HepG2 (cell line): ENCODE results near the gene PRKCE. TPM values are rescaled to one million over a fixed set of nuclear protein-coding genes. Genes with fewer than 3 reads are reported as not detected.

Source experiments
- ATAC-seq: fragments of 200-7000 bp; cut with Tn5 transposase; 3 replicates; pipeline ENCODE4 v1.9.1; 2020; ENCODE audit warnings: mild to moderate bottlenecking, moderate library complexity
- BruUV-seq: library from RNA; stranded (reverse); fragments of 400-500 nt; replicated peaks from 2 replicates; lab custom pipeline; 2021; lab: Mats Ljungman, UMichigan
- CTCF ChIA-PET: fragments of 300-600 bp; formaldehyde crosslinking; extraction: SDS; loops from one replicate; lab custom pipeline; 2021; ENCODE audit warnings: low total read pairs, inconsistent platforms, low intra/inter-chr PET ratio; lab: Yijun Ruan, JAX
- POLR2A ChIA-PET: fragments of 350-600 bp; sonication (Branson Sonifier 250); formaldehyde crosslinking; loops from one replicate; lab custom pipeline; 2020; ENCODE audit warnings: antibody characterized with exemption, inconsistent platforms; lab: Yijun Ruan, JAX
- DNase-seq: peaks from one replicate; pipeline ENCODE4 v3.0.0-alpha.2; 2015; ENCODE audit warnings: low spot score
- FAIRE-seq: peaks from 3 replicates; lab custom pipeline; 2011; peaks lifted over from hg19 to GRCh38; lab: Jason Lieb, UNC
- H2AFZ ChIP-seq: one replicate; pipeline ENCODE4 v1.6.1; 2011; ENCODE audit warnings: low read length, inconsistent platforms
- H3K27ac ChIP-seq: fragments of 300-600 bp; 3 replicates; pipeline ENCODE4 v1.8.0; 2011; ENCODE audit warnings: mixed run types, mild to moderate bottlenecking, mixed read lengths, low read length, inconsistent platforms; ENCODE audit not compliant: insufficient read depth; ENCODE audit errors: extremely low read length
- H3K27me3 ChIP-seq, 2 experiments: fragments of 200-600 bp in 1 of 2; 2 replicates in 1 of 2; 3 replicates in 1 of 2; pipeline versions ENCODE4 v1.6.0 to v1.8.0; 2011; ENCODE audit warnings: low read length in 2 of 2, mild to moderate bottlenecking in 2 of 2, moderate library complexity in 2 of 2, inconsistent platforms in 1 of 2; ENCODE audit not compliant: insufficient read depth in 2 of 2, control insufficient read depth in 1 of 2
- H3K36me3 ChIP-seq, 2 experiments: fragments of 200-600 bp in 1 of 2; replicated peaks in 1 of 2; 2 replicates in 1 of 2; 3 replicates in 1 of 2; pipeline versions ENCODE4 v1.5.1 to v1.8.0; 2011; ENCODE audit warnings: low read length in 2 of 2, inconsistent platforms in 1 of 2; ENCODE audit not compliant: insufficient read depth in 2 of 2, control insufficient read depth in 1 of 2
- H3K4me1 ChIP-seq: 2 replicates; pipeline ENCODE4 v1.5.1; 2012; ENCODE audit warnings: low read length, inconsistent platforms; ENCODE audit not compliant: insufficient read depth
- H3K4me2 ChIP-seq: 2 replicates; pipeline ENCODE4 v1.6.0; 2011; ENCODE audit warnings: low read depth, low read length, inconsistent platforms
- H3K4me3 ChIP-seq, 3 experiments: fragments of 200-600 bp in 1 of 3; sonication (generic), shearing (Covaris generic) in 1 of 3; replicated peaks in 1 of 3; 2 replicates each; pipeline ENCODE4 v1.5.1; 2011 to 2016; ENCODE audit warnings: low read length in 3 of 3, inconsistent platforms in 2 of 3, low read depth in 2 of 3, mild to moderate bottlenecking in 2 of 3, control low read depth in 1 of 3, mixed read lengths in 1 of 3; ENCODE audit not compliant: insufficient read depth in 1 of 3
- H3K79me2 ChIP-seq: one replicate; pipeline ENCODE4 v1.6.1; 2011; ENCODE audit warnings: low read length, inconsistent platforms; ENCODE audit not compliant: insufficient read depth
- H3K9ac ChIP-seq: 2 replicates; pipeline ENCODE4 v1.6.0; 2011; ENCODE audit warnings: mild to moderate bottlenecking, low read depth, low read length, inconsistent platforms; ENCODE audit not compliant: insufficient read depth
- H3K9me3 ChIP-seq: 2 replicates; pipeline ENCODE4 v1.5.1; 2012; ENCODE audit warnings: mild to moderate bottlenecking, low read length
- H4K20me1 ChIP-seq: 2 replicates; pipeline ENCODE4 v1.6.0; 2011; ENCODE audit warnings: inconsistent platforms, mild to moderate bottlenecking, low read length, moderate library complexity; ENCODE audit not compliant: insufficient read depth
- CEBPZ ChIP-seq: IDR thresholded peaks from 2 replicates; pipeline ENCODE4 v1.6.1; 2012; ENCODE audit warnings: low read length, improper control_type of control experiment
- FUBP1 ChIP-seq: sonication (generic); formaldehyde crosslinking; IDR thresholded peaks from 2 replicates; pipeline ENCODE4 v1.5.1; 2020; ENCODE audit warnings: missing genetic modification reagents, mild to moderate bottlenecking, borderline replicate concordance
- HMG20A ChIP-seq: IDR thresholded peaks from 2 replicates; pipeline ENCODE4 v1.6.1; 2016; ENCODE audit warnings: borderline replicate concordance
- HOXD1 ChIP-seq: sonication (generic); formaldehyde crosslinking; IDR thresholded peaks from 2 replicates; pipeline ENCODE4 v1.5.0; 2020; ENCODE audit warnings: missing genetic modification reagents
- PREB ChIP-seq: sonication (generic); formaldehyde crosslinking; IDR thresholded peaks from 2 replicates; pipeline ENCODE4 v1.4.0; 2020; ENCODE audit warnings: missing genetic modification reagents
- SNAI1 ChIP-seq: sonication (generic); formaldehyde crosslinking; IDR thresholded peaks from 2 replicates; pipeline ENCODE4 v1.5.0; 2020; ENCODE audit warnings: mild to moderate bottlenecking, missing genetic modification reagents, borderline replicate concordance
- SUZ12 ChIP-seq: fragments of 150-350 bp; IDR thresholded peaks from 2 replicates; pipeline ENCODE4 v1.6.1; 2014; ENCODE audit warnings: low read depth, low read length
- ZNF12 ChIP-seq: sonication (generic); formaldehyde crosslinking; IDR thresholded peaks from 2 replicates; pipeline ENCODE4 v1.5.0; 2020; ENCODE audit warnings: missing genetic modification reagents
- ZNF609 ChIP-seq: sonication (generic); formaldehyde crosslinking; IDR thresholded peaks from 2 replicates; pipeline ENCODE4 v1.4.0; 2020; ENCODE audit warnings: mild to moderate bottlenecking, missing genetic modification reagents, borderline replicate concordance
- ZNF776 ChIP-seq: sonication (generic); formaldehyde crosslinking; IDR thresholded peaks from 2 replicates; pipeline ENCODE4 v1.4.0; 2020; ENCODE audit warnings: mild to moderate bottlenecking, missing genetic modification reagents
- WGBS: methylation state at CpG from one replicate; pipeline ENCODE4 v1.1.6; 2017; ENCODE audit warnings: low lambda C conversion rate; 5-methylcytosine and 5-hydroxymethylcytosine counted together
- in situ Hi-C: cut with HindIII; loops from 2 replicates; pipeline ENCODE4 v1.10.0; 2017; ENCODE audit warnings: low pct_unique_long_range_greater_than_20kb; ENCODE audit not compliant: extremely low pct_ligation_motif_present
- intact Hi-C: fragments of 100-400 bp; cut with micrococcal nuclease; formaldehyde crosslinking; loops from one replicate; pipeline ENCODE4 v1.10.0; 2022; ENCODE audit not compliant: unreplicated experiment
- polyA plus RNA-seq, 8 experiments: library from polyadenylated mRNA; depleted of rRNA in 3 of 8; stranded (reverse) in 7 of 8; unstranded in 1 of 8; fragments of >200 nt; fragmentation: Illumina TruSeq in 4 of 8; extraction: Trizol in 4 of 8; gene quantifications; 2 replicates each; pipeline versions ENCODE4 v1.2.1 to v1.2.3, GENCODE V29; 2011 to 2016; ENCODE audit warnings: low read depth in 4 of 8, missing spikeins in 1 of 8, mixed read lengths in 1 of 8; ENCODE audit not compliant: insufficient read depth in 1 of 8
- total RNA-seq, 5 experiments: library from RNA; depleted of rRNA; stranded (reverse); fragments of >200 nt; fragmentation: Illumina TruSeq; extraction: Trizol; gene quantifications; 2 replicates each; pipeline ENCODE4 v1.2.3, GENCODE V29; 2016; ENCODE audit warnings: low read depth in 1 of 5

PRKCE gene
- total and polyA plus RNA-seq, 2 of the 13 experiments (the other 11 are each of a cell fraction or from before 2014, with no cell fraction given) = 1.0 to 3.9 TPM

- POLR2A ChIA-PET = no interaction called here
- H3K27me3 ChIP-seq = no peaks in the 10 kb centered on the region
- H3K9me3 ChIP-seq = no peaks in the 10 kb centered on the region
- no peaks in the 10 kb centered on the region for H3K36me3 ChIP-seq
- H3K4me1 ChIP-seq = no peaks in the 10 kb centered on the region
- in situ Hi-C loops = no loop called here
- FAIRE-seq (no peak), ATAC-seq (no peak), DNase-seq (no peak)
- no peak overlapping the region for H3K4me2 ChIP-seq
- WGBS = 46% methylated on average over 2 of the region's 2 CpGs
- H3K27ac ChIP-seq = no peak overlapping the region
- H3K9ac ChIP-seq = no peak overlapping the region
- no peak overlapping the region for H2AFZ ChIP-seq
- intact Hi-C loops = no loop called here
- no peaks in the 10 kb centered on the region for H4K20me1 ChIP-seq
- H3K4me3 ChIP-seq = no peak overlapping the region
- no TSS peak for BruUV-seq
- H3K79me2 ChIP-seq = no peaks in the 10 kb centered on the region
- TF ChIP-seq HOXD1 (CRISPR knock-in tag) (no peak), CEBPZ (no peak), ZNF609 (CRISPR knock-in tag) (no peak), ZNF776 (CRISPR knock-in tag) (no peak), PREB (CRISPR knock-in tag) (no peak), HMG20A (CRISPR knock-in tag) (no peak), SNAI1 (CRISPR knock-in tag) (no peak), FUBP1 (no peak), SUZ12 (no peak), ZNF12 (CRISPR knock-in tag) (no peak)
- CTCF ChIA-PET = no interaction called here
These were observed 199.1 kb downstream of the PRKCE start for GRCh38 chr2:45850558-45850957.
